ENCODE results near the gene CIDEA. TPM values are rescaled to one million over a fixed set of nuclear protein-coding genes. Genes with fewer than 3 reads are reported as not detected.

The CIDEA gene
- total RNA-seq, 1 donor from 2014 or later = not detected

GRCh38 chr18:12276736-12277554 lies 22.8 kb downstream of the CIDEA start:
- no peaks in the 10 kb centered on the region for H3K4me1 Mint-ChIP-seq
- H3K27ac Mint-ChIP-seq = no peak overlapping the region
- POLR2A ChIA-PET = no interaction called here
- TF ChIP-seq, protein P1, sequence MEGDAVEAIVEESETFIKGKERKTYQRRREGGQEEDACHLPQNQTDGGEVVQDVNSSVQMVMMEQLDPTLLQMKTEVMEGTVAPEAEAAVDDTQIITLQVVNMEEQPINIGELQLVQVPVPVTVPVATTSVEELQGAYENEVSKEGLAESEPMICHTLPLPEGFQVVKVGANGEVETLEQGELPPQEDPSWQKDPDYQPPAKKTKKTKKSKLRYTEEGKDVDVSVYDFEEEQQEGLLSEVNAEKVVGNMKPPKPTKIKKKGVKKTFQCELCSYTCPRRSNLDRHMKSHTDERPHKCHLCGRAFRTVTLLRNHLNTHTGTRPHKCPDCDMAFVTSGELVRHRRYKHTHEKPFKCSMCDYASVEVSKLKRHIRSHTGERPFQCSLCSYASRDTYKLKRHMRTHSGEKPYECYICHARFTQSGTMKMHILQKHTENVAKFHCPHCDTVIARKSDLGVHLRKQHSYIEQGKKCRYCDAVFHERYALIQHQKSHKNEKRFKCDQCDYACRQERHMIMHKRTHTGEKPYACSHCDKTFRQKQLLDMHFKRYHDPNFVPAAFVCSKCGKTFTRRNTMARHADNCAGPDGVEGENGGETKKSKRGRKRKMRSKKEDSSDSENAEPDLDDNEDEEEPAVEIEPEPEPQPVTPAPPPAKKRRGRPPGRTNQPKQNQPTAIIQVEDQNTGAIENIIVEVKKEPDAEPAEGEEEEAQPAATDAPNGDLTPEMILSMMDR (IDR thresholded peaks at IDR 0.05) = no peak
- peaks cover 18% of the 10 kb centered on the region for H3K27me3 Mint-ChIP-seq
- no peak for ATAC-seq (ENCODE audit: low read depth)
- no peak for DNase-seq
- CTCF ChIA-PET = no interaction called here
- no peaks in the 10 kb centered on the region for H3K36me3 Mint-ChIP-seq (ENCODE audit: low read depth)
- intact Hi-C loops (cut with micrococcal nuclease) = no loop called here
- H3K4me3 Mint-ChIP-seq = no peak overlapping the region
- no peaks in the 10 kb centered on the region for H3K9me3 Mint-ChIP-seq

DNA sequence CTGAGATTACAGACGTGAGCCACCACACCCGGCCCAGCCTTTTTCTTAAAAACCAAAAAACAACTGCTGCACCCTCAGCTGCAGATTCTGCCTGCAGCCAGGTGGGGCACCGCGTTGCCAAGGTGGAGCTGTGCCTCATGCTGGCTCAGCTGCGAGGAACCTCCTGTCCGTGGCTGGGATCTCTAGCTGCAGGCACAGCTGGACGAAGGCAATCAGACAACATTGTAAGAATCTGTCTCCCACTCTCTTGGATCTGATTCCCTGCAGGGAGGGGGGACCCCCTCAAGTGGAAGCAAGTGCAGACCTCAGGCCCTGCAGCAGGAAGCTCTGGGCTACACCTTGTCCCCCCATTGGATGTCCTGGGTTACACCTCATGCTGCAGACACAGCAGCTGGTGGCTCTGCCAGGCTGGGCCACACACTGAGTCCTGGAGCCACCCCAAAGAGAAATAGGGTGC lies 24.1 kb downstream of the CIDEA start:
- Mint-ChIP-seq H3K36me3 (ENCODE audit: low read depth) (no peaks in the 10 kb centered on the region), H3K4me1 (no peaks in the 10 kb centered on the region), H3K9me3 (no peaks in the 10 kb centered on the region), H3K27ac (no peak overlapping the region), H3K27me3 (peaks cover 16% of the 10 kb centered on the region), H3K4me3 (no peak overlapping the region)
- ChIA-PET CTCF (no interaction called here), POLR2A (no interaction called here)
- DNase-seq = no peak
- TF ChIP-seq, protein P1 (IDR thresholded peaks at IDR 0.05) = no peak
- ATAC-seq (ENCODE audit: low read depth) = no peak
- intact Hi-C loops (cut with micrococcal nuclease) = no loop called here

GRCh38 chr18:12278741-12279682 lies 24.9 kb downstream of the CIDEA start:
- Mint-ChIP-seq H3K36me3 (ENCODE audit: low read depth) (no peaks in the 10 kb centered on the region), H3K27ac (no peak overlapping the region), H3K27me3 (peaks cover 13% of the 10 kb centered on the region), H3K9me3 (no peaks in the 10 kb centered on the region), H3K4me1 (no peaks in the 10 kb centered on the region), H3K4me3 (no peak overlapping the region)
- ChIA-PET POLR2A (no interaction called here), CTCF (interaction anchor here (1.2 kb wide), 1 partner anchor 7 kb away, joined by 3 read pairs; no protein-coding TSS in a partner anchor)
- no peak for DNase-seq
- intact Hi-C loops (cut with micrococcal nuclease) = no loop called here
- ATAC-seq (ENCODE audit: low read depth) = no peak
- TF ChIP-seq, protein P1 (IDR thresholded peaks at IDR 0.05) = no peak

DNA sequence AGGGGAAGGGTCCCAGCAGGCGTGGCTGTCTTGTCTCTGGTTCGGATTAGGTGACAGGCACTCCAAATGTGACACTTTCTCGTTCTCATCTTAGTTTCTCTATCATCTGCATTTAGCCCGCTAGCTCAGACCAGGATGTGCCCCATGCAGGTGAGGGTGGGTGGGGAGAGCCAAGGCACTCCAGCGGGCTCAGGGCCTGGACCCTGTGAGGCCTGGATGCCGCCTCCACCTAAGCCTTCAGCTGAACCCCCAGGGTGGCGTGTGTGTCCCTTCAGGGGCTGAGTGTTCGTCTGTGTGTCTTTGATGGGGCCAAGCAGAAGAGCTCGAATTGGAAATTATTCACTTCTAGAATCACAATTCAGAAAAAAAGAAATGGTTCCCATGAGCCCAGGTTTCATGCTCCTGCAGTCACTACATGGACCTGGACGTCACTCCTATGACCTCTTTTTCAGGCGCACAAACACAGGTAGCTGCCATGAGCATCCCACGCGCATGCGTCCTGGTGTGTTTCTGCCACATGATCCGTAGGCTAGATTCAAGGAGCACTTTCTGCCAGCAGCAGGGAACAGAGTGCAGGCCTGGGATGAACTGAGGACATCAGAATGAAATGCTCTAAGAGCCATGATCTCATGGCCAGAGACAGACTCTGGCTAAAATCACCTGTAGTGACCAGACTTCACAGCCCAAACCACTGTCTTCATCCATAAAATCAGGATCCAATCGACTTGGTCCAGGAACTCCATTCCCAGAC lies 25.8 kb downstream of the CIDEA start:
- ChIA-PET CTCF (interaction anchor here (1.2 kb wide), 1 partner anchor 8 kb away, joined by 3 read pairs; no protein-coding TSS in a partner anchor), POLR2A (no interaction called here)
- no peak overlapping the region for H3K27ac Mint-ChIP-seq

More for the DNA sequence above, 25.8 kb downstream of the CIDEA start:
- DNase-seq = no peak
- intact Hi-C loops (cut with micrococcal nuclease) = no loop called here
- no peaks in the 10 kb centered on the region for H3K9me3 Mint-ChIP-seq
- peaks cover 15% of the 10 kb centered on the region for H3K27me3 Mint-ChIP-seq
- no peaks in the 10 kb centered on the region for H3K36me3 Mint-ChIP-seq (ENCODE audit: low read depth)
- H3K4me1 Mint-ChIP-seq = no peaks in the 10 kb centered on the region
- TF ChIP-seq, protein P1 (IDR thresholded peaks at IDR 0.05) = no peak
- ATAC-seq (ENCODE audit: low read depth) = no peak
- H3K4me3 Mint-ChIP-seq = no peak overlapping the region
